Fibroblast of skin of abdomen (primary cell): Measurements from ENCODE around the gene USP19.

Experiments
- DNase-seq: peaks from one replicate; pipeline ENCODE4 v3.0.0-alpha.2; 2013

USP19 gene

GRCh38 chr3:49134471-49135265 lies 14.0 kb upstream of the USP19 start:
- DNase-seq: no peak

- peak; percentile 92 for DNase-seq
Measured at GRCh38 chr3:49133226-49133951, 12.8 kb upstream of the USP19 start.

- DNase-seq: peak; percentile 76
Measured at GRCh38 chr3:49132437-49133225, 12.0 kb upstream of the USP19 start, which contains the start of gene LAMB2. TSS of gene LAMB2 (minus strand) at chr3:49133050. CDS start at chr3:49132867, 183 bp downstream.

GRCh38 chr3:49132073-49132436 lies 11.4 kb upstream of the USP19 start:
- no peak for DNase-seq

GRCh38 chr3:49131576-49131975 lies 11.0 kb upstream of the USP19 start:
- no peak for DNase-seq

- DNase-seq: no peak
Measured at GRCh38 chr3:49131040-49131439, 10.4 kb upstream of the USP19 start.

GRCh38 chr3:49124991-49125670 lies 4.5 kb upstream of the USP19 start:
- no peak for DNase-seq

GRCh38 chr3:49124203-49124602 lies 3.6 kb upstream of the USP19 start:
- DNase-seq: no peak

- DNase-seq: no peak
Measured at GRCh38 chr3:49123687-49124086, 3.1 kb upstream of the USP19 start.

GRCh38 chr3:49122886-49123545 lies 2.4 kb upstream of the USP19 start:
- DNase-seq: no peak

- no peak for DNase-seq
Measured at GRCh38 chr3:49122451-49122850, 1.8 kb upstream of the USP19 start.

- no peak for DNase-seq
Measured at GRCh38 chr3:49122022-49122421, 1.4 kb upstream of the USP19 start.

GRCh38 chr3:49121132-49121736 lies 611 bp upstream of the USP19 start:
- no peak for DNase-seq

- DNase-seq: no peak
Measured at GRCh38 chr3:49120096-49120437, 556 bp downstream of the USP19 start.

GRCh38 chr3:49119439-49119838 lies 1.2 kb downstream of the USP19 start:
- no peak for DNase-seq

- no peak for DNase-seq
Measured at GRCh38 chr3:49119036-49119435, 1.6 kb downstream of the USP19 start.

GRCh38 chr3:49112262-49112661 lies 8.4 kb downstream of the USP19 start:
- DNase-seq: no peak

- no peak for DNase-seq
Measured at GRCh38 chr3:49111347-49111746, 9.3 kb downstream of the USP19 start.

GRCh38 chr3:49110780-49111179 lies 9.8 kb downstream of the USP19 start:
- DNase-seq: no peak

- DNase-seq: no peak
Measured at GRCh38 chr3:49108346-49108745, 12.3 kb downstream of the USP19 start.

- peak; percentile 93 for DNase-seq
Measured at GRCh38 chr3:49104427-49105291, 16.0 kb downstream of the USP19 start, which contains the start of gene QARS1. TSS of gene QARS1 (minus strand) at chr3:49104757. CDS start at chr3:49104733, 24 bp downstream.
